HL-60/S4 treated with retinoic acid at 250 ng/mL for 4 days and 3 days (cell line): ENCODE data around the gene CARHSP1.
"Not testable (repeated sequence)": the region's sequence is repeated elsewhere in the genome, so short reads cannot be mapped to it uniquely, and the experiment has no call there.

Experiments used
- in situ Hi-C: fragments of 300-500 bp; cut with MboI; formaldehyde crosslinking; loops from 2 replicates; pipeline ENCODE4 v1.7.0; 2022; ENCODE audit warnings: low sequenced_read_pairs

Gene CARHSP1

DNA sequence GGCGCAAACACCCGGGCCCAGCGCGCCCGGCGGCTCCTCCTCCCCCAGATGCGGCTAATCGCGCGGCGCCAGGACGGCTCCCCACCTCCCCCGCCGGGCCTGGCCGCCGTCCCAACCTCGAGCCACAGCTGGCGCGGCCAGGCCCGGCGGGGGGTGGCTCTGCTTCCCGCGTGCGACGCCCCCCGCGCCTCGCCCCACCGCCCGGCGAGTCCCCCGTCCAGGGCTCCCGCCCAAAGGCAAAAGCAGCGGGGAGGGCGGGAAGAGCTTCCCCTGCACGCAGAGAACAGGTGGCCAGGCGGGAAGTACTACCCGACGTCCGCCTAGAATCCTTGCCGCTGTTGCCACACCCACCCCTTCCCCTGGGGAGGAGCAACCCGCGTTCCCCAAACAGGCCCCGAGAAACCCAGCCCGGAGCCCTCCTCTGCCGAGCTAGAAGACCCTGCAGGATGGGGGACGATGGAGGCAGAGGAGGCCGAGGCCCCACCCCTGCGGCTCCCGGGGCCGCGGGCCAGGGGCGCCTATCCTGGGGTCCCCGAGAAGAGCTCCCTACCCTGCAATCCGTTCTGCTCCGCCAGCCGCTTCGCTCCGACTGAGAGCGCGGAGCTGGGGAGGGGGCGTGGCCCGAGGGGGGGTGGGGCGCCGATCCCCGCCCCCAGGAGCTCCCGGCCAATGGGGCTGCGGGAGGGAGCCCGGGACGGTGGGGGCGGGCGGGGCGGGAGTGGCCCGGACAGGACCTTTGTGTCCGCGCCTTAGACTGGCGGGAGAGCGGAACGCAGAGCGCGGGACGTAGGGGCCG lies at the start of gene CARHSP1:
TSS of gene CARHSP1 (minus strand) at position 591 of the 796 bp plus-strand sequence. CDS start 9,678 bp downstream, outside the sequence.
- in situ Hi-C loops = no loop called here

DNA sequence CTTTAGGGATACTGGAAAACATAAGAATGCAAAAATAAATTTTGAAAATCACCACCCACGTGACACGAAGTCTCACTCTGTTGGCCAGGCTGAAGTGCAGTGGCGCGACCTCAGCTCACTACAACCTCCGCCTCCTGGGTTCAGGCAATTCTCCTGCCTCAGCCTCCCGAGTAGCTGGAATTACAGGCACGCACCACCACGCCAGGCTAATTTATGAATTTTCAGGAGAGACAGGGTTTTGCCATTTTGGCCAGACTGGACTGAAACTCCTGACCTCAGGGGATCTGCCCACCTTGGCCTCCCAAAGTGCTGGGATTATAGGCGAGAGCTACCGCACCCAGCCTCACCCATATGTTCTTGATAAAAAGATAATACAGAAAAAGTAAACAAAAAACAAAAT lies 48.5 kb upstream of the CARHSP1 start:
- in situ Hi-C loops = not testable (repeated sequence)

DNA sequence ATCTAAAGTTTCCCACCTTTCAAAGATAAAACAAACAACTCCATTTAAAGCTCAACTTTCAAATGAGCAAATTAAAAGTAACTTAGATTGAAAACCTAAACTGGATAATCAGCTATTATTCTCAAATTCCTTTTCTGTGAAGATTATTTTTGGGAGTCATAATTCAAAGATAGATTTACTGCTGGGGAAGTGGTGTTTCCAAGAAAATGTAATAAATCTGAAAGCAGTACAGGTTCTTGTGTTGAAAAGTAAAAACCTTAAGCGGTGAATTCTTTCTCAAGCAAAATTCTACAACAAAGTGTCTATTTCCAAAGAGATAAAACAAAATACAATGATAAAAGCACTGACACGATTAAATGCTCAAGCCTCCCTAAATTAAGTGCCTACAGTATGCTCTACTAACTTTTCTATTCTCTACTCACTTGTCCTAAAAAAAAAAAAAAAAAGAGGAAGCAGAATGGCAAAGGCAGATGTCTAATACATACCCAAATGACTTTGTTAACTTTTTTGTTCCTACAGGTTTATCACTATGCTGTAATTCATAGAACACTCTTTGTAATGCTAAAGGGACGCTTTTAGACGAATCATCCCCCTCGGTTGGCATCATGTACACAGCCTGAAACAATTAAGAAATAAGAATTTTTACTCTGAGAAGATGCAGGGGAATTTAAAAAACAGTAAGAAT lies 47.9 kb upstream of the CARHSP1 start:
- in situ Hi-C loops = no loop called here

DNA sequence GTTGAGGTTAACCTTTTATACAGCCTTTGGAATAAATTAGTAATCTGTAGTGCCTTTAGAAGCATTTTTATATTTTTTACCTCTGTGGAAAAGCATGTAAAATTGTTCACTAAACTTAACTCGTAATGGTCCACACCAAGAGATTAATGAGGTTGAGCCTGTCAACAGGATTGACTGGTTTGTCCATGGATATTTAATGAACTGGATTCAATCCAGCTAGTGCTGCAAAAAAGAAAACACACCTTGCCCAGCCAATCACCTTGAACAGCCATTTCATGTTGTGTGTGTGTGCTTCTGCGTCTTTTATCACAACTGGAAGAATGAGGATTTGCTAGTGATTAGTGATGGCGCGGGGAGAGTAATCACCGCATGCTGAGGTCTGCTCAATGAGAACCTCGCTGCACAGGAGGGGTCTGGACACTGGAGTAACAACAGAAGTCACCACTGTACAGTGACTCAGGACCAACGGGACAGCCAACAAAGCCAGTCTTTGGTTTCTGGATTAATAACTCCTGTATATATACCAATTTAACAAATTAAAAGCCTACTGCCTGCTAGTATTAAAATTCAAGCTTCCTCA lies 47.0 kb upstream of the CARHSP1 start:
- in situ Hi-C loops = no loop called here

DNA sequence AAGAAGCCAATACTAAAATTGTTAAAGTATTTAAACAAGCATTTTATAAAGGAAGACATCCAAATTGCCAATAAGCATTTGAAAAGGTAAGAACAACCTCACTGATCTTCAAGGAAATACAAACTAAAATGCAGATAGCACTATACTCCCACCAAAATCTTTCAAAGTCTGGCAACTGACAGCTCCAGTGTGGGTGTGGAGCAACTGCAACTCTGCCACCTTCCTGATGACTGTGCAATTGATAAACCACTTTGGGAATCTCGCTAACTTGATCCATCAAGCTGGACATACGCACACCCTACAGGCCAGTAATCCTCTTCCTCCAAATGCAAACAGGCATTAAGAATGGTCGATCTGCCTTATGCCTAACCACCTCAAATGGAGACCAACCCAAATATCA lies 45.3 kb upstream of the CARHSP1 start:
- in situ Hi-C loops = no loop called here

DNA sequence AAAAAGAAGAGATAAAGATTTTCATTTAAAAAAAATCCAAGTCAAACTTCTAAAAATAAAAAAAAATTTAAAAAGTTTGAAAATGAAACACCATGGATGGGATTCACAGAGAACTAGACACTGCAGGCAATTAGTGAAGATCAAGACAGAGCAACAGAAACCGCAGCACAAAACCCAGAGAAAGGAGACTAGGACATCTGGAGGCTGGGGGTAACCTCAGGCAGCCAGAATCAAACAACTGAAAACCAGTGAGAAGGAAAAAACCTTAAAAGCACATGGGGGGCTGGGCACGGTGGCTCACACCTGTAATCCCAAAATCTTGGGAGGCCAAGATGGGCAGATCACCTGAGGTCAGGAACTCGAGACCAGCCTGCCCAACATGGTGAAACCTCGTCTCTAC lies 44.0 kb upstream of the CARHSP1 start:
- in situ Hi-C loops = no loop called here

DNA sequence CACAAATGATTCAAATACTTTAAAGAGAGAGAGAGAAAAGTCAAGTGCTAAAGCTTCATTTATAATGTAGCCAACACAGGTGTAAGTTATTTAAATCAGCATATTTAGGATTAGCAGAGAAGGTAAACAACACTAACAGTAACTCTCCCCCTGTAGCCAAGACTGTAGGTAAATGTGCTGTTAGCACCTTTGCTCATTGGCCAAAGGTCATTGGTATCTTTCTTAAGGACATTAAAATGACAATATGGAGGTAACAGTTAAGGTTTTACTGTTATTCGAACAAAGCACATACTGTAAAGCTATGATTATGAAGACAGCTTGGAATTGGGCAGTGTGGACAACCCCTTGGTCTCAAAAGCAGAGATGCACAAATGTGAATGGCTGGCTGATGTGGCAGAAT lies 42.0 kb upstream of the CARHSP1 start:
- in situ Hi-C loops = no loop called here

DNA sequence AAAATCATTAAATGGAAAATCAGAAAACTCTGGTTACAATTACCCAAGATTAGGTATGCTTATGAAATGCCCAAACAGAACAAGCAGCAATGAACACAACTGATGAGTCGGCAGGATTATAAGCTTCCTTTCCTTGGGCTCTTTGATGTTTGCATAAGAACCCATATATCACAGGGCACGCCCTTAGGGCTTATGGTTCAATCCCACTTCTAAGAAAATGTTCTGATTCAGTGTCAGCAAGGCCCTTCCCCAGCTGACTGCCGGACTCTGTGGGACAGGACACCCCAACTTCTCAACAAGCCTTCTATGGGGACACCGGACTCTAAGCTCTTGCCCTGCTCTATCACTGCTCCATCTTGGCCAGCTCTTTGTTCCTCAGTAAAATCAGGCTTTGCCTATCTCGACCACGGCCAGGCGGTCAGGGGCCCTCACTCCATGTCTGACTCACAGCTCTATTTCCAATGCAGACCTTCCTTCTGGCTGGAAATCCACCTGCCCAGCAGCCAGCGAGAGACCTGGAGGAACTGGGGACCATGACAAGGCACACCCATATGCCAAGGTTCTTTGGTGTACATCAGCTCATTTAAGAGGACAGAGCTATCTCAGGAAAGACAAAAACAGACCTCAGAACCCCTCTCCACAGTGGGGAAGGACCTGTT lies 40.1 kb upstream of the CARHSP1 start:
- in situ Hi-C loops = no loop called here

DNA sequence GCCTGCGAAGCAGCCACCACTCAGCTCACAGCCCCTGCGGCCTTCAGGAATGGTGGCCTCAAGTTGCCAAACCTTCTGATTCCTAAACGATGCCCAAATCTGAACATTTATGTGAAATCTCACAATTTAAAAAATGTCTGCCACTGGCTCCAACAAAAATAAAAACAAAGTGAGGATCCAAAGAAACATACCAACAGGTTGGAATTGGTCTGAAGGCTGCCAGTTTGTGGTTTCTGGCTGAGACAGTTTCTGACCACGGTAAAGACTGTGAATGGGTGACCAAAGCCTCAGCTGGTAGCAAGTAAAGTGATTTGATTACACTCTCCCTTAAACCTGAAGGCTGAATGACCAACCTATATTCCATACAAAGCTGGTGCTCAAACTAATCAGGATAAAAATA lies 38.3 kb upstream of the CARHSP1 start:
- in situ Hi-C loops = no loop called here

DNA sequence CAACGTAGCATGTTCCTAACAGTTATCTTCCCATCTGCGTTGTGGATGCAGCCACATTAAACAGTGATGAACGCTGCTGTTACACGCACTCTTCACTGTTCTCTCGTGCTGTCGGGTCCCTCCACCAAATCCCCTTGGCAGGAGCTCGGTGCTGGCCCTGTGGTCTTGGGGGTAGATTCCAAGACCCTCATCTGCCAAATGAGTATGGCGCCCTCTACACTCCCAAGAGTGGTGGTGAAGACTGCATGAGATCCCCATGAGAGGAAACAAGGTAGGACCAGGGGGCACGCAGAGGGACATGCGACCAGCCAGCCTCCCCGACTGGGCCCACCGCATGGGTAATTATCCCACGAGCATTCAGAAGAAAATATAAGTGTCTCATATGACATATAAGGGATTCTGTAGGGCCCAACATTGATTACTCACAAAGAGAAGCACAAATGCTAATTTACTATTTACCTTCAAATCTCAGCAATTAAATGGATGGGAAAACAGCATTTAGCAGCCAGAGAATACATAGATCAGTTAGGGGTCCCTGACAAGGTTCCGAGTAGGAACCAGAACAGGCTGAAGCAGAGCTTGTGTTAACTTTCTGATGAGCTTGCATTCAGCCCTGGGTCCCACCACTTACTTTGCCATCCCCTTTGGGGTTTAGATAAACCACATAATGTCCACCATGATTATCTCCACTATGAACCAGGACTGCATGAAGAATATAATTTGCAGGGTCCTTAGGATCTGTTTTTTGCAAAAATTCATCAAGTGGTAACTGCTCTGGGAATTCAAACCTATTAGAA lies 37.2 kb upstream of the CARHSP1 start:
- in situ Hi-C loops = no loop called here

DNA sequence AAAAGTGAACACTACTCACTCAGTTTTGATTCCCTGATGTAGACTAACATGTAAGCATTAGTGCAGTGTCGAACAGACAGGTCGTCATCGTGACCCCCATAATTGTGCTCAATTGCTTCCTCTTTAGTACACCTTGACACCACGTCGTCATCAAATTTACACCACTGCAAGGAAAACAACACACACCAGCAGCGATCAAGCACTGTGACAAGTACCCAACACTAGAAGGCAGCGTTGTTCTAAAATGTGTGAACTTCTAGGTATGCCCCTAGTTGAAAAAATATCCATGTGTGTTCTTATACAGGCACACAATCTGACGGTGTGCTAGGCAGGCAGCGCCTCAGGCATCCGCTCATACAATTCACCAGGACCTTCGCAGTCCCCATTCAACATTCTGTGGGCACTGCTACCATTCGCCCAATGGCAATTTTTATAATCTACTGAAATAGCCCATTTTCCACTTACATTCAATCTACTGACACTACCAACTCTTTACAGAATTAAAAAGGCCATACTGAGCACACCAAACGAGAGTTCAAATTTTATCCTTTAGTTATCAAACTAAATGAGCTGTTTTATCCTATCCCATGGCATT lies 36.5 kb upstream of the CARHSP1 start:
- in situ Hi-C loops = no loop called here

DNA sequence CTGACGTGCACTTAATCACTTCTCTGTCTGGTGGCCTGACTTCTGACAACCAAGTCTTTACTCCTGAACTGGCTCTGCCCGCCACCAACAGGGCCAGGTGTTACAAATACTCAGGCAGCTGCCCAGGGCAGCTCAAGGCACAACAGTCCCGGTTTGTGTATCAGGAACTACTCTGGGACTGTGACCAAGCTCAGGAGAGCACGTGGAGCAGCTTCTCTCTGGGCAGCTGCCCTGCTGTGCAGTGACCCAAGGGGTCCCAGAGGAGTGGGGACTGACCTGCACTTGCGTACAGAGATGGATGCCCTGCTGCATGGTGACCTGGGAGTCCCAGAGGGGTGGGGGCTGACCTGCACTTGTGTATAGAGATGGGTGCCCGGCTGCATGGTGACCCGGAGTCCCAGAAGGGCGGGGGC lies 35.2 kb upstream of the CARHSP1 start:
- in situ Hi-C loops = no loop called here

DNA sequence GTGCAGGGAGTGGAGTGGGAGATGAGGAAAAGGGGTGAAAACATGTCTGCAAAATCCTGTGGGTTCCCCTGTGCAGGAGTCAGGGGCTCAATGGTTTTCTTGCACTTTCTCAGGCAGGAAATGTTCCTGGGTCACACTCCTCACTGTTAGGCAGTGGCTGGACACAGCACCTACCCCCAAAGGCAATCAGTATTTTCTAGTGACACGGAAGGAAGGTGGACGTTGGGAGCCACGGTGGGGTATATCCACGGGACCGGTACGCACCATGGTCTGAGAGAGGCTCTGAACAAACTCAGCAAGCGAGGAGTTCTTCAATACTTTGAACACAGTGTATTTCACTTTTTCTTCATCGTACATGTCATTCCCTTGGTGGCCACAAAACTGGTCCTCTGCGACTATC lies 34.2 kb upstream of the CARHSP1 start:
- in situ Hi-C loops = no loop called here

DNA sequence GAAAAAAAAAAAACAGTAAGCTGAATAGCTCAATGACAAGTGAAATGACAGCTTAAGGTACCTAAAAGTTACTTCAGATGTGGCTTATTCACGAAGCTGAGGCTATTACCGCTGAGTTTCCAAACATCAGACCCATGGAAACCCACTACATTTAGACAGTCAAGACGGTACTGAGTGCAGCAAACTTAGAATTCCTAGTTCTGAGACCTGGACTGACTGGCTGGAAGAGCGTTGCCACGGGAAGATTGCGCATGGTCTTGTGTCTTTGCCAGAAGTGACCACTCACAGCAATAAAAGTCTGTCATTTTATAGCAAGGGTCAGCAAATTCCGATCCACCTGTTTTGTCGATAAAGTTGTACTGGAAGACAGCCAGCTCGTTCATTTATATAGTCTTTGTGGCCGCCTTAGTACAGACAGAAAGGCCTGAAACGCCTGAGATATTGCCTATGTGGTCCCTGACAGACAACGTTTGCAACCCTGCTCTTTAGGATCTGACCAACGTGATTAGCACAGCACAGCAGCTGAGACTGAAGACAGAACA lies 32.6 kb upstream of the CARHSP1 start:
- in situ Hi-C loops = no loop called here

DNA sequence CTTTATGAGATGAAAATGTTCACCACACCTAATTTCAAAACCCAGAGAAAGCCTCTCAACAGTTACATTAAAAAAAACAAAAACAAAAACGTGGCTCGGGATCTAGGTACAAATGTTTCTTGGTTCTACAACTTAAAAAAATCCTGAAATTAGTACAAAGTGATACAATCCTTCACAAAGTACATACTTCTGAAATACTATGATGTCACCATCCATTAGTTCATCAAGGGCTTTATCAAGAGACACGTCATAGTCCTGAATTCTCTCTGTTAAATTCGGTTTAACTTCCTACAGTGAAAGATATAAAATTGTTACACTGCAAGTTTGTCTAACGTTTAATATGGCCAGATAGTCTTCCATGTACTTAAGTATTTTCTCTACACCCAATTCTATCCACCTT lies 31.5 kb upstream of the CARHSP1 start:
- in situ Hi-C loops = no loop called here

DNA sequence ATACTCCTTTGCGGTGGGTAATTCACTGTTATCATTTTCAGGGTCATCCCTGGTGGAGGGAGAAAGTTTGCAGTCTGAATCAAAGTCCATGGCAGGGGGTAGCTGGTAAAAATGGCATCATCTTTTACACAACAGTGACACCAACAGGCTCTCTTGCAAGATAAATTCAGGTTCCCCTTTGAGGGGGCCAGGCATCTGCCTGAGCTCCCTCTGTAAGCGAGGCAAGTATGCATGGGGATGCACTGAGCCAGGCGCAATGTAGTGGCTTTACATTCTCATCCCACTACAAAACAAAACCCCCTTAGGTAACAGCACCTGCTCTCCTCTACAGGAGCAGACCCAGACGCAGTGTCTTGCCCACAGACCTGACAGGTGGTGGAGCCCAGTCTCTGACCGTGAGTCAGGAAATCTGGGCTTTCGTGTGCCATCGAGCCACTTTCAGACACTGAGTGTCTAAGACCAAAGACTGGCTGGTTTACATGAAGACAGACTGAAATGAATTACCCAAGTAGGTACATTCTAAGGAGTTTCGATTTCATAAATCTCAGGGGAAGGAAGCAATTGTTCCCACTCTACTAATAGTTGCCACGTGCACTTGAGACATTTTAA lies 31.0 kb upstream of the CARHSP1 start:
- in situ Hi-C loops = no loop called here

DNA sequence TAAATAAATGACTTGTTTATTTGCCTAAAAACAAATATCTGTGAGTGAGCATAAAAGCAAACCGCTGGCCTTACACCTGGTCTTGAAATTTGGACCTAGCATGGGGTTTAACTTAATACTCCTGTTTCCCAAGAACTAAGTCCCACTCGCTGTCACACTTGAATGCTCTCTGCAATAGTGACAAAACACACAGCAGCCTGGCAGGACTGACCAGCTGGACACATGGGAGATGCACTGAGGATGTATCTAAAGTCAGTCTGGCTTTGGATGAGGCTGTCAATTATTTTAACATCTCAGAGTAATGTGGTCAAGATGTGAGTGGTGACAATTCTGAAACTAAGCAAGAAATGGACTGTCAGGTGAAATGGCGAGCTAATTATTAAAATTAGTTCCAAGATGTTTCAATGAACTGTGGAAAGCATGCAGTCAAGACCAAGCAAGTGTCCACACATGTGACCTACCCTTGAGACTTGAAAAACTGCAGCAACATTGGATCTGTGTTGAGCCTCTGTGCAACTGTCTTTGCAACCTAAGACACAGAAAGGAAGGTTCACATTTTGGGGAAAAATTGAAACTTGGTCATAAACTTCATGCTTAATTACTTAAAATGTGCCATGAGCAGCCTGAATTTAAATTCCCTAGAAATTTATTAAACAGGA lies 30.0 kb upstream of the CARHSP1 start:
- in situ Hi-C loops = no loop called here

DNA sequence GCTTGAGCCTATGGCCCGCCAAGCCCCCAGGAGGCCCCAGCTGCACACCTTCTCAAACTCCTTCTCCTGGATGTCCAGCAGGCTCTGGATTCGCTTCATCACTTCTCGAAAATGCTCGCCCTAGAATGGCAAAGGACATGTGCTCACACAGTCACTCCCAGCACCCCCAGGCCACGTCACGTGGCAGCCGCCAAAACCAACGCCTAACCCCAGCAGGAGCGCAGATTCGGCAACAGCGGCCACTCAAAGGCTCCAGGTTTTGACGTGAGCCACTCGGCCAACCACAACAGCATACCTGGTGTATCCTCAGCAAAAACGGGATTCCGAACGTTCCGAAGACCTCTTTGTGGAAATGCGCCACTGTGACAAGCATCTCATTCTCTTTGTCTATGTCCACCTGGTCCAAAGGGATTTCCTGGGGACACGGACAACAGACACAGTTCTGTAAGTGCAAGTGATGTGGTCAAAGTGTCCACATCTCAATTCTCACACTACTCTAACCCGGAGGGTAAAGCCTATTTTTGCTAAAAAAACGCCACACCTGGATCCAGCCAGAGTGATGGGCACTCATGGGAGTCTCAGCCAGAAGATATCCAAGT lies 26.0 kb upstream of the CARHSP1 start:
- in situ Hi-C loops = no loop called here
